Omental fat pad (tissue), 4 donors: ENCODE measurements around the gene ARHGAP8. TPM values are rescaled to one million over a fixed set of nuclear protein-coding genes. Genes with fewer than 3 reads are reported as not detected.
A peak's percentile ranks its signal among the peaks of the same experiment; 100 is the strongest.
"Not testable (repeated sequence)": the region's sequence is repeated elsewhere in the genome, so short reads cannot be mapped to it uniquely, and the experiment has no call there.

Source experiments
- ATAC-seq: fragments of 150-250 bp; one replicate; pipeline ENCODE4 v1.9.1; 2016; ENCODE audit warnings: mild to moderate bottlenecking, moderate library complexity; ENCODE audit not compliant: low FRiP score
- DNase-seq: peaks from one replicate; pipeline ENCODE4 v3.0.0-alpha.2; 2019; ENCODE audit warnings: low spot score
- CTCF ChIP-seq, 3 donors: fragments of 450-650 bp; IDR thresholded peaks; one replicate each; pipeline ENCODE4 v1.5.1; 2016 to 2017; ENCODE audit warnings: antibody characterized with exemption in 3 of 3, mild to moderate bottlenecking in 3 of 3, moderate library complexity in 2 of 3
- total RNA-seq, 4 donors: library from RNA; depleted of rRNA; stranded (reverse); fragments of >200 nt; gene quantifications; one replicate each; pipeline ENCODE4 v1.1.0, GENCODE V29; 2016

ARHGAP8 gene
- total RNA-seq, 4 donors from 2014 or later = 0.46 to 2.2 (median 1.9) TPM; not detected in 1

- no peak for TF ChIP-seq CTCF (IDR thresholded peaks at IDR 0.05)
- ATAC-seq (no peak), DNase-seq (no peak)
Observed at GRCh38 chr22:44734801-44735517, 17.4 kb upstream of the ARHGAP8 start.

GRCh38 chr22:44735518-44736428, 16.6 kb upstream of the ARHGAP8 start:
- DNase-seq = peak; percentile 99
- peak in 2 of 3 donors; percentile 95 to 96 for TF ChIP-seq CTCF (IDR thresholded peaks at IDR 0.05)
- peak; percentile 21 for ATAC-seq

- TF ChIP-seq CTCF (IDR thresholded peaks at IDR 0.05) = no peak
- ATAC-seq = no peak
- DNase-seq = no peak
Observed at GRCh38 chr22:44736581-44737405, 15.6 kb upstream of the ARHGAP8 start.

- TF ChIP-seq CTCF (IDR thresholded peaks at IDR 0.05) = no peak
- no peak for DNase-seq
- peak; percentile 19 for ATAC-seq
Observed at GRCh38 chr22:44737406-44738346, 14.7 kb upstream of the ARHGAP8 start.

- peak; percentile 85 for ATAC-seq
- TF ChIP-seq CTCF (IDR thresholded peaks at IDR 0.05) = no peak
- DNase-seq = no peak
Observed at GRCh38 chr22:44738347-44738715, 14.0 kb upstream of the ARHGAP8 start.

- no peak for TF ChIP-seq CTCF (IDR thresholded peaks at IDR 0.05)
- DNase-seq (no peak), ATAC-seq (no peak)
Observed at GRCh38 chr22:44739024-44739423, 13.4 kb upstream of the ARHGAP8 start.

GRCh38 chr22:44739666-44740065, 12.7 kb upstream of the ARHGAP8 start:
- ATAC-seq, DNase-seq: not testable (repeated sequence)
